ENCODE data around the gene MYOCOS.

MYOCOS gene

GRCh38 chr1:171666114-171666769, 44.2 kb downstream of the MYOCOS start:
- in situ Hi-C loops (cut with HindIII; ENCODE audit: low pct_ligation_motif_present, low sequenced_read_pairs) = no loop called here
- no peak for TF ChIP-seq CTCF (IDR thresholded peaks at IDR 0.05; ENCODE audit: low read depth, low read length, missing control alignments)

DNA sequence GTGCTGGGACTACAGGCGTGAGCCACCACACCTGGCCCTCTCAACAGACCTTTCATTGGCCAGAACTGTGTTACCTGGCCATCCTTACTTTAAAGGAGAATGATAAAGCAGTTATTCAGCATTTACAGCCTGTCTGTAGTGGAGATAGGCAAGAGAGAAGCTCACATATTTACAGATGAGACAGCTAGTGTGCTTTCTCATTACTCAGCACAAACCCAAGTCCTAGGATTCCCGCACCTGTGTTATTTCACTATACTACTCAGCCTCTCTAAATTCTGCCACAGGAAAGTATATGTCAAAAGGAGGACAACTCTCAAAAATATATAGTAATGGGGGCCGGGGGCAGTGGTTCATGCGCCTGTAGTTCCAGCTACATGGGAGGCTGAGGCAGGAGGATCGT, 46.3 kb downstream of the MYOCOS start:
- no peak for DNase-seq
- in situ Hi-C loops (cut with HindIII; ENCODE audit: low pct_ligation_motif_present, low sequenced_read_pairs) = no loop called here
- no peaks in the 10 kb centered on the region for H3K36me3 ChIP-seq (replicated peaks)
- H3K4me3 ChIP-seq (ENCODE audit: low read depth, low read length) = no peak overlapping the region
- H3K27ac ChIP-seq = no peak overlapping the region
- TF ChIP-seq CTCF (IDR thresholded peaks at IDR 0.05; ENCODE audit: low read depth, low read length, missing control alignments) = no peak
- no peaks in the 10 kb centered on the region for H3K27me3 ChIP-seq (replicated peaks)

More at GRCh38 chr1:171666114-171666769, 44.2 kb downstream of the MYOCOS start:
- no peak overlapping the region for H3K27ac ChIP-seq
- no peaks in the 10 kb centered on the region for H3K36me3 ChIP-seq (replicated peaks)
- H3K27me3 ChIP-seq (replicated peaks) = no peaks in the 10 kb centered on the region
- no peak overlapping the region for H3K4me3 ChIP-seq (ENCODE audit: low read depth, low read length)
- DNase-seq = no peak

- Histone ChIP-seq H3K27ac (no peak overlapping the region), H3K4me3 (ENCODE audit: low read depth, low read length) (no peak overlapping the region), H3K27me3 (replicated peaks) (no peaks in the 10 kb centered on the region), H3K36me3 (replicated peaks) (no peaks in the 10 kb centered on the region)
- TF ChIP-seq CTCF (IDR thresholded peaks at IDR 0.05; ENCODE audit: low read depth, low read length, missing control alignments) = no peak
- no peak for DNase-seq
- in situ Hi-C loops (cut with HindIII; ENCODE audit: low pct_ligation_motif_present, low sequenced_read_pairs) = no loop called here
Observed at GRCh38 chr1:171670739-171671138, 48.7 kb downstream of the MYOCOS start.

- H3K27ac ChIP-seq = no peak overlapping the region
- H3K27me3 ChIP-seq (replicated peaks) = no peaks in the 10 kb centered on the region
- no peak for TF ChIP-seq CTCF (IDR thresholded peaks at IDR 0.05; ENCODE audit: low read depth, low read length, missing control alignments)
- no peak overlapping the region for H3K4me3 ChIP-seq (ENCODE audit: low read depth, low read length)
- in situ Hi-C loops (cut with HindIII; ENCODE audit: low pct_ligation_motif_present, low sequenced_read_pairs) = no loop called here
- no peaks in the 10 kb centered on the region for H3K36me3 ChIP-seq (replicated peaks)
- DNase-seq = no peak
Observed at GRCh38 chr1:171674431-171675405, 52.7 kb downstream of the MYOCOS start.

Data from brain microvascular endothelial cell (primary cell).